Panc1 (cell line): ENCODE results near the gene NOS3. TPM values are rescaled to one million over a fixed set of nuclear protein-coding genes. Genes with fewer than 3 reads are reported as not detected.

Experiments
- ATAC-seq: fragments of 200-7000 bp; cut with Tn5 transposase; 2 replicates; pipeline ENCODE4 v1.9.1; 2020; ENCODE audit warnings: mild to moderate bottlenecking, moderate library complexity
- BruUV-seq: library from RNA; stranded (reverse); fragments of 400-500 nt; replicated peaks from 2 replicates; lab custom pipeline; 2021; lab: Mats Ljungman, UMichigan
- CTCF ChIA-PET: fragments of 300-600 bp; sonication (Branson Sonifier 250); formaldehyde crosslinking; loops from one replicate; lab custom pipeline; 2022; ENCODE audit warnings: antibody characterized with exemption; lab: Charles Lee
- POLR2A ChIA-PET: fragments of 300-600 bp; sonication (Branson Sonifier 250); formaldehyde crosslinking; loops from one replicate; lab custom pipeline; 2022; ENCODE audit warnings: antibody characterized with exemption; lab: Charles Lee
- DNase-seq: peaks from one replicate; pipeline ENCODE4 v3.0.0-alpha.2; 2010; ENCODE audit warnings: low read depth, low spot score
- H3K27ac ChIP-seq: 2 replicates; pipeline ENCODE4 v1.5.1; 2011; ENCODE audit warnings: mild to moderate bottlenecking, low read length, inconsistent platforms
- H3K27me3 ChIP-seq: fragments of 200-500 bp; sonication (Bioruptor generic); 2 replicates; pipeline ENCODE4 v1.6.0; 2014; ENCODE audit warnings: low read length, inconsistent platforms; ENCODE audit not compliant: control insufficient read depth, insufficient read depth
- H3K36me3 ChIP-seq: fragments of 200-500 bp; sonication (Bioruptor generic); 2 replicates; pipeline ENCODE4 v1.5.1; 2014; ENCODE audit warnings: inconsistent platforms, mild to moderate bottlenecking, low read length, moderate library complexity; ENCODE audit not compliant: control insufficient read depth, insufficient read depth
- H3K4me1 ChIP-seq: 2 replicates; pipeline ENCODE4 v1.5.1; 2011; ENCODE audit warnings: inconsistent platforms, mild to moderate bottlenecking, low read length, moderate library complexity; ENCODE audit not compliant: control insufficient read depth, insufficient read depth
- H3K4me3 ChIP-seq, 2 experiments: 2 replicates each; pipeline ENCODE4 v1.5.1; 2011 to 2012; ENCODE audit warnings: low read depth in 2 of 2, low read length in 2 of 2, mild to moderate bottlenecking in 2 of 2, inconsistent platforms in 1 of 2, moderate library complexity in 1 of 2
- H3K9me3 ChIP-seq: fragments of 200-500 bp; sonication (Bioruptor generic); 2 replicates; pipeline ENCODE4 v1.5.1; 2014; ENCODE audit warnings: low read depth, mild to moderate bottlenecking, inconsistent platforms, low read length, moderate library complexity; ENCODE audit not compliant: control insufficient read depth, insufficient read depth
- CTCF ChIP-seq: fragments of 450-650 bp; IDR thresholded peaks from 2 replicates; pipeline ENCODE4 v1.5.1; 2017; ENCODE audit warnings: mild to moderate bottlenecking
- POLR2AphosphoS5 ChIP-seq: IDR thresholded peaks from 2 replicates; pipeline ENCODE4 v1.6.1; 2012; ENCODE audit warnings: mild to moderate bottlenecking, low read depth, low read length, moderate library complexity
- REST ChIP-seq, 2 experiments: IDR thresholded peaks; 2 replicates each; pipeline ENCODE4 v1.6.1; 2011 to 2012; ENCODE audit warnings: low read depth in 2 of 2, control low read depth in 1 of 2, low read length in 1 of 2, mild to moderate bottlenecking in 1 of 2, moderate library complexity in 1 of 2; ENCODE audit not compliant: insufficient read depth in 1 of 2
- SIN3A ChIP-seq: IDR thresholded peaks from 2 replicates; pipeline ENCODE4 v1.6.1; 2012; ENCODE audit warnings: low read depth, mild to moderate bottlenecking, low read length, moderate library complexity, borderline replicate concordance; ENCODE audit not compliant: insufficient read depth
- TCF7L2 ChIP-seq: IDR thresholded peaks from 2 replicates; pipeline ENCODE4 v1.6.1; 2011; ENCODE audit warnings: mild to moderate bottlenecking, low read depth, low read length, inconsistent platforms
- in situ Hi-C: cut with HindIII; loops from 2 replicates; pipeline ENCODE4 v1.10.0; 2016; ENCODE audit warnings: low sequenced_read_pairs, low pct_unique_long_range_greater_than_20kb
- intact Hi-C: fragments of 100-400 bp; cut with micrococcal nuclease; formaldehyde crosslinking; loops from one replicate; pipeline ENCODE4 v1.10.0; 2022; ENCODE audit not compliant: unreplicated experiment
- total RNA-seq: library from RNA; stranded (reverse); gene quantifications from one replicate; pipeline ENCODE4 v1.2.1, GENCODE V29; 2021; ENCODE audit not compliant: unreplicated experiment

NOS3 gene
- total RNA-seq, 1 experiment from 2014 or later: 3.1 TPM

- intact Hi-C loops: loop anchor here (5.0 kb wide), 1 partner anchor 57 kb away; no protein-coding TSS in a partner anchor
- in situ Hi-C loops: no loop called here
- CTCF ChIA-PET: interaction anchor here (0.7 kb wide), 1 partner anchor 59 kb away, joined by 3 read pairs; no protein-coding TSS in a partner anchor
Measured at GRCh38 chr7:150959739-150960734, 30.8 kb upstream of the NOS3 start.

GRCh38 chr7:150961510-150962289 is 29.1 kb upstream of the NOS3 start:
- BruUV-seq: no TSS peak
- Histone ChIP-seq H3K27ac (no peak overlapping the region), H3K36me3 (no peaks in the 10 kb centered on the region), H3K4me3 (no peak overlapping the region), H3K9me3 (no peaks in the 10 kb centered on the region), H3K4me1 (peaks cover 3% of the 10 kb centered on the region), H3K27me3 (no peaks in the 10 kb centered on the region)
- POLR2A ChIA-PET: no interaction called here
- CTCF ChIA-PET: interaction anchor here (1.4 to 2.3 kb wide), 3 partner anchors 8 to 57 kb away, joined by 5 to 16 read pairs (median 12); no protein-coding TSS in a partner anchor
- in situ Hi-C loops (no loop called here), intact Hi-C loops (loop anchor here (5.0 kb wide), 1 partner anchor 56 kb away; no protein-coding TSS in a partner anchor)
- no peak for DNase-seq
- no peak for ATAC-seq
- TF ChIP-seq TCF7L2 (no peak), POLR2AphosphoS5 (no peak), REST (IDR thresholded peaks at IDR 0.05; ENCODE audit: insufficient read depth in 1 of 2, low read depth in 2 of 2, low read length in 1 of 2) (no peak), SIN3A (no peak), CTCF (no peak)

More at GRCh38 chr7:150959739-150960734, 30.8 kb upstream of the NOS3 start:
- Histone ChIP-seq H3K9me3 (no peaks in the 10 kb centered on the region), H3K4me1 (peaks cover 3% of the 10 kb centered on the region), H3K4me3 (no peak overlapping the region), H3K27me3 (no peaks in the 10 kb centered on the region), H3K36me3 (no peaks in the 10 kb centered on the region), H3K27ac (no peak overlapping the region)
- no TSS peak for BruUV-seq
- ATAC-seq (no peak), DNase-seq (no peak)
- TF ChIP-seq POLR2AphosphoS5: no peak
- TF ChIP-seq SIN3A: no peak
- TF ChIP-seq CTCF: no peak
- POLR2A ChIA-PET: no interaction called here
